RWPE2 (cell line): ENCODE measurements around the gene CEP97.

Source experiments
- ATAC-seq: fragments of 200-7000 bp; cut with Tn5 transposase; 3 replicates; pipeline ENCODE4 v1.9.1; 2021; ENCODE audit warnings: low read depth
- DNase-seq: peaks from one replicate; pipeline ENCODE4 v3.0.0-alpha.2; 2020; ENCODE audit warnings: low spot score
- H3K27ac ChIP-seq: fragments of 450-650 bp; 2 replicates; pipeline ENCODE4 v1.5.1; 2017; ENCODE audit warnings: mild to moderate bottlenecking; ENCODE audit not compliant: poor library complexity, severe bottlenecking
- H3K27me3 ChIP-seq: fragments of 250-450 bp; sonication (Bioruptor Pico); 2 replicates; pipeline ENCODE4 v1.5.1; 2021; ENCODE audit warnings: mild to moderate bottlenecking, moderate library complexity; ENCODE audit not compliant: insufficient read depth, poor library complexity, severe bottlenecking
- H3K36me3 ChIP-seq: fragments of 250-450 bp; sonication (Bioruptor Pico); 2 replicates; pipeline ENCODE4 v1.5.1; 2020; ENCODE audit warnings: low read depth, mild to moderate bottlenecking, moderate library complexity
- H3K4me1 ChIP-seq: fragments of 250-450 bp; sonication (Bioruptor Pico); 2 replicates; pipeline ENCODE4 v1.5.1; 2021; ENCODE audit warnings: mild to moderate bottlenecking, moderate library complexity; ENCODE audit not compliant: insufficient read depth, poor library complexity, severe bottlenecking
- H3K4me3 ChIP-seq: fragments of 250-450 bp; sonication (Bioruptor Pico); 2 replicates; pipeline ENCODE4 v1.5.1; 2021; ENCODE audit warnings: mild to moderate bottlenecking, moderate library complexity; ENCODE audit not compliant: severe bottlenecking
- H3K9me3 ChIP-seq: fragments of 250-450 bp; sonication (Bioruptor Pico); 2 replicates; pipeline ENCODE4 v1.5.1; 2021; ENCODE audit warnings: mild to moderate bottlenecking, moderate library complexity; ENCODE audit not compliant: severe bottlenecking
- TF ChIP-seq, protein P1 (sequence below): fragments of 450-650 bp; IDR thresholded peaks from one replicate; pipeline ENCODE4 v1.5.1; 2017; ENCODE audit warnings: mild to moderate bottlenecking, moderate library complexity; ENCODE audit not compliant: poor library complexity, severe bottlenecking

CEP97 gene

DNA sequence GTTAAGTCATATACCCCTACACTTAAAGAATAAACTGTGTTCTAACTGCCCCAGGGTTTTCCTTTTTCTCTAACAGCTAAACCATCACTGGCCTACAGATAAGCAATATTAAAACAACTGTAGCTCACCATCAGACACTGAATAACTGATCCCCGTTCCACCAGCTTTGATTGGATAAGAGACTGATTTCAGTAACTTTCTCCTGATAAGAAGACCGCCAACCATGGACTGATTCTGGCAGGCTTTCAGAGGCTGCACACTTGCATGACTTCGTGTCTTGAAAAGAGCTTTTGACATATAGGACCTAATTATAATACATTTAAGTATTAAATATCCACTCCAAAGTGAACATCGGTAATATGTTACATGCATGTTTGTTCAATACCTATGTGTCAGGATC, 15.3 kb upstream of the CEP97 start:
- ATAC-seq (no peak), DNase-seq (no peak)
- Histone ChIP-seq H3K4me1 (no peaks in the 10 kb centered on the region), H3K36me3 (no peaks in the 10 kb centered on the region), H3K27ac (no peak overlapping the region), H3K9me3 (no peaks in the 10 kb centered on the region), H3K4me3 (no peak overlapping the region), H3K27me3 (no peaks in the 10 kb centered on the region)
- TF ChIP-seq, protein P1, sequence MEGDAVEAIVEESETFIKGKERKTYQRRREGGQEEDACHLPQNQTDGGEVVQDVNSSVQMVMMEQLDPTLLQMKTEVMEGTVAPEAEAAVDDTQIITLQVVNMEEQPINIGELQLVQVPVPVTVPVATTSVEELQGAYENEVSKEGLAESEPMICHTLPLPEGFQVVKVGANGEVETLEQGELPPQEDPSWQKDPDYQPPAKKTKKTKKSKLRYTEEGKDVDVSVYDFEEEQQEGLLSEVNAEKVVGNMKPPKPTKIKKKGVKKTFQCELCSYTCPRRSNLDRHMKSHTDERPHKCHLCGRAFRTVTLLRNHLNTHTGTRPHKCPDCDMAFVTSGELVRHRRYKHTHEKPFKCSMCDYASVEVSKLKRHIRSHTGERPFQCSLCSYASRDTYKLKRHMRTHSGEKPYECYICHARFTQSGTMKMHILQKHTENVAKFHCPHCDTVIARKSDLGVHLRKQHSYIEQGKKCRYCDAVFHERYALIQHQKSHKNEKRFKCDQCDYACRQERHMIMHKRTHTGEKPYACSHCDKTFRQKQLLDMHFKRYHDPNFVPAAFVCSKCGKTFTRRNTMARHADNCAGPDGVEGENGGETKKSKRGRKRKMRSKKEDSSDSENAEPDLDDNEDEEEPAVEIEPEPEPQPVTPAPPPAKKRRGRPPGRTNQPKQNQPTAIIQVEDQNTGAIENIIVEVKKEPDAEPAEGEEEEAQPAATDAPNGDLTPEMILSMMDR, result no peak

DNA sequence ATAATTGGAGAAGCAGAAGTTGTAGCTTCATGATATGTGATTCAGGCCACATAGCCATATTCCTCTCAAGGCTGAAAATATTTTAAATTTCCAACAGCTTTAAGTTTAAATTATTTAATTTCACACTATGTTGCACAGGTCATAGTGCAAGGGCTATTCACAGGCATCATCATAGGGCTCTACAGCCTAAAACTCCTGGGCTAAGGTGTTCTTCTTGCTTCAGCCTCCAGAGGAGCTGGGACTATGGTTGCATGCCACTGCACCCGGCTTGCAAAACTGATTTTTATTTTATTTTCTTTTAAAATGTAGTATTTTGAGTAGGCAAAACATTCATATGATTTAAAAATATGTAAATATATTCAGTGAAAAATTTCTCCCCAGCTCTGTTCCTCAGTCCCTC, 6.0 kb upstream of the CEP97 start:
- Histone ChIP-seq H3K9me3 (no peaks in the 10 kb centered on the region), H3K4me1 (peaks cover 26% of the 10 kb centered on the region), H3K27me3 (no peaks in the 10 kb centered on the region), H3K27ac (no peak overlapping the region), H3K4me3 (no peak overlapping the region), H3K36me3 (no peaks in the 10 kb centered on the region)
- DNase-seq (no peak), ATAC-seq (no peak)
- TF ChIP-seq, protein P1, result no peak

DNA sequence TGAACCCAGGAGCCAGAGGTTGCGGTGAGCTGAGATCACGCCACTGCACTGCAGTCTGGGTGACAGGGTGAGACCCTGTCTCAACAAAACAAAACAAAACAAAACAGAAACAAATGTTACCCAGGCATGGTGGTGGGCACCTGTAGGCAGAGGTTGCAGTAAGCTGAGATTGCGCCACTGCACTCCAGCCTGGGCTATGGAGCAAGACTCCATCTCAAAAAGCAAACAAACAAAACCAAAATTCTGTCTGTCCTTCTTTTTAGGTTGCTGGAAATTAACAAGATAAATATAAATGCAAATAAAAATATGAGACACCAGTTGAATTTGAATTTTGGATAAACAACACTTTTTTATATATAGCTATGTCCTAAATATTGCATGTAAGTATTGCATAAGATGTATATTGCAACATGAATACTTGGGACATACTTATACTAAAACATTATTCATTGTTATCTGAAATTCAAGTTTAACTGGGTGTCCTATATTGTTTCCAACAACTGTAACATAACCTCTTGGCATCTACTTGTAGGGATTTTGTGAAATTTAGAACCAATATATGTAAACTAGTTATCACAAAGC, 4.7 kb upstream of the CEP97 start:
- TF ChIP-seq, protein P1, result no peak
- H3K27ac ChIP-seq, result no peak overlapping the region
- no peaks in the 10 kb centered on the region for H3K9me3 ChIP-seq
- no peak for DNase-seq
- no peaks in the 10 kb centered on the region for H3K27me3 ChIP-seq
- no peak for ATAC-seq
- H3K36me3 ChIP-seq, result no peaks in the 10 kb centered on the region
- no peak overlapping the region for H3K4me3 ChIP-seq
- H3K4me1 ChIP-seq, result peaks cover 32% of the 10 kb centered on the region

DNA sequence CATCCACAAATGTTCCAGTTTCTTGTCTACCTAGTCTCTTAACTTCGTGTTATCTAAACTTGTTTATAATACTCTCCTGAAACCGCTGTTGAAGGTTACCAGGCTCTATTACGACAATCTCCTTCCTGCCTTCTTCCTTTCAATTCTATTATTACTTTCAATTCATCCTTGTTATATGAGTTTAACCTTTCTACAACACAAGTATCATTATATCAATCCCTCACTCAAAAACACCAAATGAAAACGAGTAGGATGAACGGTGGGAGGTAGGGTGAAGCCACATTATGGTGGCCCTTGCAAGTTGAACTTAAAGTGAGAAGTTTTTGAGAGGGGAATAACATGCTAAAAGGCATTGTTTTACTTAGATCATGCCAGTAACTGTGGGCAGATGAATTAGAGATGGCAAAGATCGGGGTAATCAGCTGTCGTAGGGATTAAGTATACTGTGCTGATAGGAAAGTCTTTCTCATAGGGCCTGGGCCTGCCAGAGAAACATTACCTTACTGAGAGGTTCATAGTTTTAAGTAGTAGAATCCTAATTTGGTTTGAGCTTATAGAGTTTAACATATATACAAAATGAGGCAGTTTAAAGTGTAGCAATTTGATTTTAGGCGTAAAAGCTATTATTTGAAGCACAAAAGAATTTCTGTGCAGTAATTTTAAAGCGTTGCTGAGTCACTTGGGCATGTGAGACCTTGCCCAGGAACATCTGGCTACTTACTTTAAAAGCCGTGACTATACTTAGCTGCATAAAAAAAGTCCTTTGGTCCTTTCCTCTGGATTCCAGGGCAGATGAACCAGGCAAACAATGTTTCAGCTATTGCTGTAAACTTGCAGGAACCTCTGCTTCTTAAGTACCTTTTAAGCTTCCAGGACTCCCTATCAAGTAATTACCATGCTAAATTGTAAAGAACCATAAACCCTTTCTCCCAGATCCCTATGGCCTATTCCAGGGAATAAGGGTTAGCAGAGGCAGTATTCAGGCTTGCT, 3.3 kb upstream of the CEP97 start:
- peaks cover 2% of the 10 kb centered on the region; the same call in 1 of the 2 replicates for H3K36me3 ChIP-seq
- ATAC-seq (peak; percentile 33), DNase-seq (no peak)
- peak overlapping the region; percentile 74 for H3K27ac ChIP-seq
- peaks cover 36% of the 10 kb centered on the region for H3K4me1 ChIP-seq
- TF ChIP-seq, protein P1, result no peak
- no peaks in the 10 kb centered on the region for H3K27me3 ChIP-seq
- no peak overlapping the region for H3K4me3 ChIP-seq
- no peaks in the 10 kb centered on the region for H3K9me3 ChIP-seq
